HG03520 (cell line): ENCODE results near the gene UTP4.
"Not testable (repeated sequence)": the region's sequence is repeated elsewhere in the genome, so short reads cannot be mapped to it uniquely, and the experiment has no call there.

Source experiments
- ATAC-seq: cut with Tn5 transposase; IDR thresholded peaks from one replicate; pipeline ENCODE4 v1.9.1; 2021; ENCODE audit warnings: mild to moderate bottlenecking, moderate library complexity; ENCODE audit not compliant: unreplicated experiment

Gene UTP4

DNA sequence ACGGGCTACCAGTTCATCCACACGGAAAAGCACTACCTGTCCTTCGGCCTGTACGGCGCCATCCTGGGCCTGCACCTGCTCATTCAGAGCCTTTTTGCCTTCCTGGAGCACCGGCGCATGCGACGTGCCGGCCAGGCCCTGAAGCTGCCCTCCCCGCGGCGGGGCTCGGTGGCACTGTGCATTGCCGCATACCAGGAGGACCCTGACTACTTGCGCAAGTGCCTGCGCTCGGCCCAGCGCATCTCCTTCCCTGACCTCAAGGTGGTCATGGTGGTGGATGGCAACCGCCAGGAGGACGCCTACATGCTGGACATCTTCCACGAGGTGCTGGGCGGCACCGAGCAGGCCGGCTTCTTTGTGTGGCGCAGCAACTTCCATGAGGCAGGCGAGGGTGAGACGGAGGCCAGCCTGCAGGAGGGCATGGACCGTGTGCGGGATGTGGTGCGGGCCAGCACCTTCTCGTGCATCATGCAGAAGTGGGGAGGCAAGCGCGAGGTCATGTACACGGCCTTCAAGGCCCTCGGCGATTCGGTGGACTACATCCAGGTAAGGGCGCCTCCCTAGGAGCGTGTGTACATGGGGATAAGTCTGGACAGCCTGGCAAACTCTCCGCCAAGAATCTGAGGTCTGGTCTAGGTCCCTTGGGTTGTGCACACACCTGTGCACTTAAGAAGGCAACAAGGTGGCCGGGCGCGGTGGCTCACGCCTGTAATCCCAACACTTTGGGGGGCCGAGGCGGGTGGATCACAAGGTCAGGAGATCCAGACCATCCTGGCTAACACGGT is 22.8 kb upstream of the UTP4 start:
- ATAC-seq: no peak

DNA sequence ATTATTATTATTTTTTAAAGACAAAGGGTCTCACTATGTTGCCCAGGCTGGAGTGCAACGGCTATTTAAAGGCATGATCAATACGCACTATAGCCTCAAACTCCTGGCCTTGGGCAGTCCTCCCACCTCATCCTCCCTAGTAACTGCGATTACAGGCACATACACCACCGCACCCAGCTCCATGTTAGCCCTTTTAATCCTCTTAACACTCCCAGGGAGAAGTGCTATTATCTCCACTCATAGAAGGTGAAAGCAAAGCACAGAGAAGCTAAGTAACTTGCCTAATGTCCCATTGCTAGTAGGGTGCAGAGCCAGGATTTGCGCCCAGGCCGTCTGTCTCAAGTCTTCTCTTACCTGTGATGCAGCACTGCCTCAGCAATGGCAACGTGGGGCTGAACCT is 22.0 kb upstream of the UTP4 start:
- ATAC-seq: no peak

DNA sequence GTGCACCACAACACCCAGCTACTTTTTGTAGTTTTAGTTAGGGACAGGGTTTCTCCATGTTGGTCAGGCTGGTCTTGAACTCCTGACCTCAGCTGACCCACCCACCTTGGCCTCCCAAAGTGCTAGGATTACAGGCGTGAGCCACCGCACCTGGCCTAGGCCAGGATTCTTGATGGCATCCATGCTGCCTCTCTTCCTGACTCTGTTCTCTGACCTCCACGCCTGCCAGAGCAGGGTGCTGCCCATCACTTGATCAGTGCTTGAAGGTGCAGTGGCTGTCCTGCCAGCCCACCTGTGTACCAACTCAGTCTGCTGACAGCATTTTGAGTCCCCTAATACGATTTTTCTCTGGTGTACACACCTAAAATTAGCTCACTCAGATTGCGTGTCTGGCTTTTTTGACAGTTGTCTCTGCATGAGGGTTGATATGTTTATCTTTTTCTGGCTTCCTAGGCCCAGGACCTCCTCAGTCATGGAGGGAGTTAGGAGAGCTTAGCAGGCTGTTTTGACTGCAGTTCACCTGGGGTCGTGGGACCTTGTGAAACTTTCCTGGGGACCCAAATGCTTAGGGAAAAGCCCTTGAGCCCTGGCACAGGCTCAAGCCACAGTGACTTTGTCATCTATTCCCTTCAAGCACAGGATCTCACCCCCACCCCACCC is 21.1 kb upstream of the UTP4 start:
- ATAC-seq: no peak

DNA sequence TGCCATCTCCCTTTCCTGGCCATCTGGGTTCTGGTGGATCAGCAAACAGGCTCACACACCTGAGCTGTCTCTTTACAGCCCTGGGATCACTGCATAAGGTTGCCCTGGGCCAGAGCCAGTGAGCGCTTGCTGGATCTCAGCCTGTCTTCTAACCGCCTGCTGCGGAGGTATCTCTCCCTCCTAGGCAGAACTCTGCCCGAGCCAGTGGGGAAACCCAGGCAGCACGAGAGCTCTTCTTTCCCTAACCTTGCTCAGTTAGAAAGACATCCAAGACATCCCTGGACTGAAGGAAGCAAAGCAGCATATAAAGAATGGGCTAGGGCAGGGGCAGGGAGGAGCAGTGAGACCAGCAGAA is 20.6 kb upstream of the UTP4 start:
- ATAC-seq: no peak

DNA sequence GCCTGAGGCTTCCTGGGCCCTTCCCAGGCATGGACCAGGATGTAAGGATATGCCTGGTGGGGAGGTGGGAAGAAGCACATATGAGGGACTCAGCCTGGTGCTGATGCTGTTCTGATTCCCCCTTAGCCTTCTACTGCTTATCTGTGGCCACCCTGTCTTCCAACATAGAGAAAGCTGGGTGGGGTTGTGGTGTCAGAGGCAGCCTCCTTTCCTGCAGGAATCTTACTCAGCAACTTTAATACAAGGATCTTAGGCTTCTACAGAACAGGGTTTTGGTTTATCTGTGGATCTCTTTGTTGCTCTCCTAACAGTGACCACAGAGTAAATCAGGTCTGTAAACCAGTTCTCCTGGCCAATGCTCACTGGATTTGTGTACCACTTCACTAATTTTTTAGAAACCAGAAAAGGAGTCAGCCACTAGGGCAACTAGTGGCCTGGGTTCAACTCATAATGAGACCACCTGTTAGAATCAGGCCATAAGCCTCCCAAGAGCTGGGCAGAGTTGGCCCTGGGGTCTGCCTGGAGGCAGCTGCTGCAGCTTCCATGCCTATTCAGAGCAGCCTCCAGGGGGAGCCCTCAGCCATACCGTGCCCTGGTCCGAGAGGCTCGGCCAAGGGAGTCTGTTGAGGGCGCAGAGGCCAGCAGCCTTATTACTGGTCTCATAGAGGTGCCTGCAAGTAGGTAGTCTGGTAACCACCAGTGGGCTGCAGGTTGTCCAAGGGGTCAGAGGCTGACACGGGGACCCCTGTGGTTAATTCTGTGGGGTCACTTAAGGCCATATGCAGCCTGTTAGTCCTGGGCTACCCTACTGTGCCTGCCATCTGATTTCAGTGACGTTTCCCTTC is 19.9 kb upstream of the UTP4 start:
- no peak for ATAC-seq

DNA sequence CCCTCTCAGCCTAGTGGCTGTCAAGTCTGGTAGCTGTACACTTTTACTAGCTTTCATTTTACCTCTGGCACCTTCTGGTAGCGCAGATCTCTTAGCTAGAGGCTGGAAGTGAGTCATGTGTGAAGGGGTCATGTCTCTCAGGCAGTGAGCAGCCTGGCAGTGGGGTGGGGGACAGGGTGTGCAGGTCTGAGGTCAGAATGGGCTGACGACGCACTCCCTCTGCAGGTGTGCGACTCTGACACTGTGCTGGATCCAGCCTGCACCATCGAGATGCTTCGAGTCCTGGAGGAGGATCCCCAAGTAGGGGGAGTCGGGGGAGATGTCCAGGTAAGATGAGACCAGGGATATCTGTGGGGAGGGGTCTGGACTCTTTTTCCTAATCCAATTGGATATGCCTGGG is 19.2 kb upstream of the UTP4 start:
- ATAC-seq: no peak

DNA sequence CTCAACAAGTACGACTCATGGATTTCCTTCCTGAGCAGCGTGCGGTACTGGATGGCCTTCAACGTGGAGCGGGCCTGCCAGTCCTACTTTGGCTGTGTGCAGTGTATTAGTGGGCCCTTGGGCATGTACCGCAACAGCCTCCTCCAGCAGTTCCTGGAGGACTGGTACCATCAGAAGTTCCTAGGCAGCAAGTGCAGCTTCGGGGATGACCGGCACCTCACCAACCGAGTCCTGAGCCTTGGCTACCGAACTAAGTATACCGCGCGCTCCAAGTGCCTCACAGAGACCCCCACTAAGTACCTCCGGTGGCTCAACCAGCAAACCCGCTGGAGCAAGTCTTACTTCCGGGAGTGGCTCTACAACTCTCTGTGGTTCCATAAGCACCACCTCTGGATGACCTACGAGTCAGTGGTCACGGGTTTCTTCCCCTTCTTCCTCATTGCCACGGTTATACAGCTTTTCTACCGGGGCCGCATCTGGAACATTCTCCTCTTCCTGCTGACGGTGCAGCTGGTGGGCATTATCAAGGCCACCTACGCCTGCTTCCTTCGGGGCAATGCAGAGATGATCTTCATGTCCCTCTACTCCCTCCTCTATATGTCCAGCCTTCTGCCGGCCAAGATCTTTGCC is 18.0 kb upstream of the UTP4 start:
- ATAC-seq: no peak

DNA sequence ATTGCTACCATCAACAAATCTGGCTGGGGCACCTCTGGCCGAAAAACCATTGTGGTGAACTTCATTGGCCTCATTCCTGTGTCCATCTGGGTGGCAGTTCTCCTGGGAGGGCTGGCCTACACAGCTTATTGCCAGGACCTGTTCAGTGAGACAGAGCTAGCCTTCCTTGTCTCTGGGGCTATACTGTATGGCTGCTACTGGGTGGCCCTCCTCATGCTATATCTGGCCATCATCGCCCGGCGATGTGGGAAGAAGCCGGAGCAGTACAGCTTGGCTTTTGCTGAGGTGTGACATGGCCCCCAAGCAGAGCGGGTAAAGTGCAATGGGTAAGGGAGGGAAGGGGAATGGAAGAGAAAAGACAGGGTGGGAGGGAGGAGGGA is 17.5 kb upstream of the UTP4 start:
- ATAC-seq: no peak

DNA sequence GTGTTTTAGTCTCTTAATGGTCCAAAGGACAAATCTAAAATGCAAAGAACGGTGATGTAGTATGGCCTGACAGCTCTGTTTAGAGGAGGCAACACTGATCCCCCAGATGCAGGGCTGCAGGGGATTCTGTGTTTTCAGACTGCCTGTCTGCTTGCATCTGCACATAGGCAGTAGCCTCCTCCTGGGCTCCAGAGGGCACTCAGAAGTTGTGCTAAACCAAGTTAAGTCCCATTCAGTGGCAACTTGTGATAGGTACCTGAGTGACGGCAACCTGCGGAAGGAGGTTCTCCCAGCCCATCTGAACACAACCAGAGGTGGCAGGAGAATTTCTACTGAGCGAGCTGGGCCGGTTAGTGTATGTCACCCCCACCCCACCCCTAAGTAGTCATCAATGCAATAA is 17.1 kb upstream of the UTP4 start:
- no peak for ATAC-seq

DNA sequence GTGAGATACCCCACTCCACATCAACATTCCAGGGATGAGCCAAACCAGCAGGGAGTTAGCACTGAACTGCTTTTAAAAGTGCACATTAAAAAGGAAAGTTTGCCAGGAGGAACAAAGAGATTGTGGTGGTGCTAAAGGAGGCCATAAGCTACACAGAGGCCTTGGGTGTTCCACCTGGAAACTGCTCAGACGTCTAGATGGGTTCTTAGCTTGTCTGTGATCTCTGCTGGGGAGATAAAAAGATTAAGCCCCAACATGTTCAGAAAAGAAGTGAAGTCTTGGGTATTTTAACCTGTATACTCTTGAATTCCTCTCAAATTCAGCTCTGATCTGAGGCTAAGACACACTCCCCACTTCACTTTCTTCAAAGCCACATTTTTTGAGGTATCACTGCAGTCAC is 16.6 kb upstream of the UTP4 start:
- no peak for ATAC-seq

DNA sequence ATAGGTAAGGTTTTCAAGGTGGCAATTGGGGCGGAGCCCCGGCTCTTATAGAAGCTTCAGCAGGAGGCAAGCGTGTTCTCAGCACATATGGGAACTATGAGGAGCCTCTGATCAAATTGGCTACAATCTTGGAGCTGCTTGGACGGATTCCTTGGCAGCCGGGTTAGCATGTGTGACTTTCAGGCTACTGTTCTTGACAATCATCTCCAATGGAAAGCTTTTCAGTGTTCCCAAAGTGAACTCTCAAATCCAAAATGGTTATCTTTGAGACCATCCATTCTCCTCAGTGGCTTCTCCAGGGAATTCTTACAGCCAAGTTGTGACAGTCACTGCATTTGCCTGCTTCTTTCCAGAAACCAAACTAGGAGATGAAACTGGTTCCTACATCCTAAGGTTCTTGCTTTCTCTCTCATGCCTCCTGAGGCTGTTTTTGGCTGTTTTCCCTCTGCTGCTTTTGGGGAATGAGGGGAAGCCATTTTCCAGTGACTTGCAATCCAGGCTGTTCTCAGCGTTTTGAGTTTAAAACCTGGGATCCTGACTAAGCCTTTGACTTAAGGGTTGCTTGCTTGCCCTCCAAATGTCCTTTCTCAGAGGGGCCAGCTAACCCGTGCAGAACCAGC is 16.1 kb upstream of the UTP4 start:
- no peak for ATAC-seq

DNA sequence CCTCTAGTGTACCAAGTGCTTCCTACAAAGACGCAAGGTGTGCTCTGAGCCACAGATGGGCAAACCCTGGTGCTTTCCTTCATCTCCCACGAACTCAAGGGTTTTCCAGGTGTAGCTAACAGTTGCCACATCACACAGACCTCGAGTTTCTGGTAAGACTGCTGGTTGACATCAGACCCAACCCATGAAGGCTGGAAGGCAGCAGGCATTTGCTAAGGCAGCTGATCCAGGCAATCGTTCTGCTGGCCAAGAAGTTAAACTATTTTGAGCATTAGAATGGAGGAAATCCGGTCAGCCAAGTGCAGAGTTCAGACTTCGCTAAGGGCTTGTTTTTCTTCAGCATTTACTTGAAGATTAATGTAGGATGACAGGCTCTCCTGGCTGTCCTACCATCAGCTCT is 15.5 kb upstream of the UTP4 start:
- ATAC-seq: no peak

DNA sequence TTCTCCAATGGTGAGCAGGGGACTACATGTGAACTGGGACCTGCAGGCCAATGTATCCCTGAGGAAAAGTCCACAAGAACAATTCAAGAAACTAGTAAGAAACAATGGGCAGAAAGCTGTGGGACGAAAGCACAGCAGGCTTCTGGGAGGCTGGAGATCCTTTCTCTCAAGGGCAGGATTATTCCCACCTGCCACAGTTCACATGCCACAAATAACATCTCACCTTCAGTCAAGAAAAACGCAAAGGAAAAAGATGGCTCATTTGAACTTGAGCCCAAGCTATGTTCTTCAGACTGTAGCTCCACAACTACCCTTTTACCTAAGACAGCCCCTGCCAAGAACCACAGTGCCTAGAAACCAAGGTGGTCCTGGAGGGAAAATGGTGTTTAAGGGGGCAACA is 14.0 kb upstream of the UTP4 start:
- no peak for ATAC-seq

DNA sequence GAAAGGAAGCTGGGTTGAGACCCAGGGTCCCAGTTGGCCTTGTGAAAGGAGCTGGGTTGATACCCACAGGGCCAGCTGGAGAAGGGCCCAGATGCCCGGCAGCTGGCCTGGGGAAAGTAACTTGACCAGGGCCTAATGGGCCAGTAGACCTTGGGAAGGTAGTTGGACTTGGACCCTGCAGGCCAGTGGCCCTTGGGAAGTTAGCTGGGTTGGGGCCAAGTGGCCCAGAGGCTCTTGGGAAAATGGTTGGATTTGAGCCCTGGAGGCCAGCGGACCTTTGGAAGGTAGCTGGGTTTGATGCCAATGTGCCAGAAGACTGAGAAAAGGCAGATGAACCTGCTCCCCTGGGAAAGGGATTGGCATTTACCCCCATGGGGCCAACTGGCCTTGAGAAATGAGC is 13.5 kb upstream of the UTP4 start:
- no peak for ATAC-seq

DNA sequence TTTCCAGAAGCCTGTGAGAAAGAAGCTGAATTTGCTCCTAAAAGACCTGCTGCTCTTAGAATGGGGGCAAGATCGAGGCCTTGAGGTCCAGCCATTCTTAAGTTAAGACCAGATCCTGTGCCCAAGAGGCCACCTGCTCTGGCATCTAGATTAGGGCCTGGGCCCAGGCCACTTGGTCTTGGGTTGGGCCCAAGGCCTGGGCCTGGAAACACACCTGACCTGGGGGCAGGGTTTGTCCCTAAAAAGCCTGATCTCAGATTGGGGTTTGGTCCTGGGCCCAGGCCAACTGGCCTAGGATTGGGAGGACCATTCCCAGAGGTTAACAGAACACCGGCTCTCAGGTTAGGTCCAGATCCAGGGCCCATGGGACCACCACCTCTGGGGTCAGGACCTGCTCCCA is 12.9 kb upstream of the UTP4 start:
- ATAC-seq: no peak

DNA sequence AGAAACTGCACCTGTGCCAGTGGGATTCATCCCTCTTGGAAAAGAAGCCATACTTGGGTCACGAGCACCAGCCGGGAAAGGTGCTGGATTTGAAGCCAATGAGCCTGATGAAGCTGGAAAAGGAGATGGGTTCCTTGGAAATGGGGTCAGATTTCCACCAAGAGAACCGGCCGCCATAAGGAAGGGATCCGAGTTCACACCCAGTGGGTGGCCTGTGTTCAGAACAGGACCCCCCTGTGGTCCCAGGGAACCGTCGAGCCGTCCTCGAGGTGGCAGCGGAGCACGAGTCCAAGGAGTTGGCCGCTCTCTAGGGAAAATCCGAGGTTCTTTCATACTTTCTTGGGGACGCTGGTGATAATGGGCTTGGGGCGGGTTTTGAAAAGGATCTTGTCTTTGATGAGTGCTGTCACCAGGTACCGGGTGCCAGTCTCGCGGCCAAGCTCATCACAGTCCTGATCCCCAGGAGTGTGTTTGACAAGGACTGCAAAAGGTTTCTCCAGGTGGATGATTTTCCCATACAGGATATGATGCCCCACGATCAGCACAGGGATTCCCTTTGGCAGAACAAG is 12.3 kb upstream of the UTP4 start:
- ATAC-seq: no peak

DNA sequence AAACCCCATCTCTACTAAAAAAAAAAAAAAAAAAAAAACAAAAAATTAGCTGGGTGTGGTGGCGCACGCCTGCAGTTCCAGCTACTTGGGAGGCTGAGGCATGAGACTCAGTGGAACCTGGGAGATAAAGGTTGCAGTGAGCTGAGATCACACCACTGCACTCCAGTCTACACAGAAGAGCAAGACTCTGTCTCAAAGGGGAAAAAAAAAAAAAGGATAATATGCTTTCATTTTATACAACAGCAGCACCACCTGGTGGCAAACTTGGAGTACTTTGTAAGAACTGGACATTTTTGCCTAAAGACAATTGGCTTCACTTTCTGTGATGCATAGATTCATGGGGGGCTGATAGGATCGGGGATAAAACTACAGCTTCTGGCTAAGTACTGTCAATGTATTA is 8.5 kb upstream of the UTP4 start:
- no peak for ATAC-seq

DNA sequence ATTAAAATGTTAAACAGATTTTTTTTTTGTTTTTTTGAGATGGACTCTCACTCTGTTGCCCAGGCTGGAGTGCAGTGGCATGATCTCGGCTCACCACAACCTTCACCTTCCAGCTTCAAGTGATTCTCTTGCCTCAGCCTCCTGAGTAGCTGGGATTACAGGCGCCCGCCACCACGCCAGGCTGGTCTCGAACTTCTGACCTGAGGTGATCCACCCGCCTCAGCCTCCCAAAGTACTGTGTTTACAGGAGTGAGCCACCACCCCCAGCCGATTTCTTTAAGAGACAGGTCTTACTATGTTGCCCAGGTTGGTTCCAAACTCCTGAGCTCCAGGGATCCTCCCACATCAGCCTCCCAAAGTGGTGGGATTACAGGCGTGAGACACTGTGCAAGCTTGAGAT is 8.0 kb upstream of the UTP4 start:
- ATAC-seq: not testable (repeated sequence)

DNA sequence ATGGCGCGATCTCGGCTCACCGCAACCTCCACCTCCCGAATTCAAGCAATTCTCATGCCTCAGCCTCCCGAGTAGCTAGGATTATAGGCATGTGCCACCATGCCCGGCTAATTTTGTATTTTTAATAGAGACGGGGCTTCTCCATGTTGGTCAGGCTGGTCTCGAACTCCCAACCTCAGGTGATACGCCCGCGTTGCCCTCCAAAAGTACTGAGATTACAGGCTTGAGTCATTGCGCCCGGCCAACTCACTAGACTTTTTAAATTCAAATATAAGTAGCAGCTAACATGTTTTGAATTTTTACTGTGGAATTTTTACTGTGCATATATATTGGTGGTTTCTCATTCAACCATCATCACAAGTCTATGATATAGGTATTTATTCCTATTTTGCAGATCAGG is 7.5 kb upstream of the UTP4 start:
- not testable (repeated sequence) for ATAC-seq

DNA sequence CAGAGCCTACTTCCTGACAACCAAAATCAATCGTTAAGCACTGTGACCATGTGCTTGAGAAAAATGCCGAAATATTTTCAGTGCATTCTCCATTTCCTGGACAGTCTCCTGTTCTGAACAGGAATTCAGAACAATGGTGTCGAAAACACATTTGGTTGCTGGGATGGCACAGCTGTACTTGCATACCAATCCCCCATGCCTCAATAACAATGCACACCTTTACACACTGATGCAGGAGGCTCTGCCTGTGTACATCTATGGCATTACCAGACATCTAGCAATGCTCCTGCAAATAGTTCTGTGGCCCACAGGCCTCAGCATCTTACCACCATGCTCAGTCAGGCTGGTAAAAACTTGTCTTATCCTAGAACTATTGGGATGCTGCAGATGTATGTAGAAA is 6.2 kb upstream of the UTP4 start:
- no peak for ATAC-seq

DNA sequence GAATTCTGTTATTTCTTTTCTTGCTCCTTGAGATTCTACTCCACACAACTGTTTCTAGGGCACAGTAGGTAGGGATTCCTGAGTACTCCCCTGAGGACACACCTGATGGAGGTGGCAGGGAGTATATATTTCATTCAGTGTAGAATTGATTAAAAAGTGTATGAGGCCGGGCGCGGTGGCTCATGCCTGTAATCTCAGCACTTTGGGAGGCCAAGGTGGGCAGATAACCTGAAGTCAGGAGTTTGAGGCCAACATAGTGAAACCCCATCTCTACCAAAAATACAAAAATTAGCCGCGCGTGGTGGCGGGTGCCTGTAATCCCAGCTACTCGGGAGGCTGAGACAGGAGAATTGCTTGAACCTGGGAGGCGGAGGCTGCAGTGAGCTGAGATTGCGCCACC is 5.6 kb upstream of the UTP4 start:
- ATAC-seq: not testable (repeated sequence)
